ENCODE results near the gene ITK. TPM values are rescaled to one million over a fixed set of nuclear protein-coding genes. Genes with fewer than 3 reads are reported as not detected.

Gene ITK
- total and polyA plus RNA-seq, 2 experiments from 2014 or later, result not detected

GRCh38 chr5:157303023-157303422 is 122.4 kb downstream of the ITK start:
- TF ChIP-seq CTCF (IDR thresholded peaks at IDR 0.05; ENCODE audit: low read depth, low read length), result no peak
- H3K4me3 ChIP-seq, result no peak overlapping the region
- no peaks in the 10 kb centered on the region for H3K27me3 ChIP-seq
- peaks cover 36% of the 10 kb centered on the region for H3K36me3 ChIP-seq
- no peak for DNase-seq (ENCODE audit: low read depth in 1 of 2, low spot score in 1 of 2)
- H3K4me1 ChIP-seq (ENCODE audit: low read depth), result peaks cover 4% of the 10 kb centered on the region
- H3K9me3 ChIP-seq (ENCODE audit: low read depth), result no peaks in the 10 kb centered on the region
- H3K27ac ChIP-seq, result no peak overlapping the region

- Histone ChIP-seq H3K4me1 (ENCODE audit: low read depth) (peaks cover 4% of the 10 kb centered on the region), H3K36me3 (peaks cover 33% of the 10 kb centered on the region), H3K27ac (peak overlapping the region; percentile 56), H3K27me3 (no peaks in the 10 kb centered on the region), H3K4me3 (no peak overlapping the region), H3K9me3 (ENCODE audit: low read depth) (no peaks in the 10 kb centered on the region)
- TF ChIP-seq CTCF (IDR thresholded peaks at IDR 0.05; ENCODE audit: low read depth, low read length), result peak; percentile 19
- peak in 1 of 2 donors; percentile 54 for DNase-seq (ENCODE audit: low read depth in 1 of 2, low spot score in 1 of 2)
Observed at GRCh38 chr5:157303667-157304327, 123.2 kb downstream of the ITK start.

Other genes starting within 250 kb of the ITK start
- gene TIMD4, start 217.6 kb upstream of the ITK start, total RNA-seq, result 0.18 TPM in 1 of 2 replicates, not detected in the other
- not detected in 2 replicates for gene TIMD4, start 217.6 kb upstream of the ITK start, polyA plus RNA-seq
- gene HAVCR1, start 121.7 kb upstream of the ITK start, total RNA-seq, result not detected in 2 replicates
- gene HAVCR1, start 121.7 kb upstream of the ITK start, polyA plus RNA-seq, result not detected in 2 replicates
- 0.04 and 1.3 TPM in 2 replicates for gene HAVCR2, start 71.8 kb upstream of the ITK start, total RNA-seq
- gene HAVCR2, start 71.8 kb upstream of the ITK start, polyA plus RNA-seq, result 0.21 TPM in 1 of 2 replicates, not detected in the other
- gene MED7, start 38.0 kb upstream of the ITK start, total RNA-seq, result 8.2 and 9.7 TPM in 2 replicates
- 16.2 and 17.0 TPM in 2 replicates for gene MED7, start 38.0 kb upstream of the ITK start, polyA plus RNA-seq
- not detected in 2 replicates for gene GARIN3, start 14.6 kb upstream of the ITK start, total RNA-seq
- not detected in 2 replicates for gene GARIN3, start 14.6 kb upstream of the ITK start, polyA plus RNA-seq
- gene CYFIP2, start 85.3 kb downstream of the ITK start, total RNA-seq, result 228 and 299 TPM in 2 replicates
- 126 and 171 TPM in 2 replicates for gene CYFIP2, start 85.3 kb downstream of the ITK start, polyA plus RNA-seq